ENCODE measurements around the gene FBXO24.

GRCh38 chr7:100595188-100595587 lies 9.1 kb downstream of the FBXO24 start:
- no peak for TF ChIP-seq EZH2 (IDR thresholded peaks at IDR 0.05; ENCODE audit: low read length)
- no peak for TF ChIP-seq CTCF (optimal IDR thresholded peaks at IDR 0.05 in 1 of 3, IDR thresholded peaks at IDR 0.05 in 1 of 3, conservative IDR thresholded peaks at IDR 0.05 in 1 of 3; ENCODE audit: extremely low read depth in 1 of 3, insufficient read depth in 2 of 3, low read length in 3 of 3)
